HG03439 (cell line): ENCODE results near the gene EPHA6.
"Not testable (repeated sequence)": the region's sequence is repeated elsewhere in the genome, so short reads cannot be mapped to it uniquely, and the experiment has no call there.

Source experiments
- ATAC-seq: cut with Tn5 transposase; IDR thresholded peaks from one replicate; pipeline ENCODE4 v1.9.1; 2021; ENCODE audit warnings: mild to moderate bottlenecking, moderate library complexity; ENCODE audit not compliant: unreplicated experiment

EPHA6 gene

DNA sequence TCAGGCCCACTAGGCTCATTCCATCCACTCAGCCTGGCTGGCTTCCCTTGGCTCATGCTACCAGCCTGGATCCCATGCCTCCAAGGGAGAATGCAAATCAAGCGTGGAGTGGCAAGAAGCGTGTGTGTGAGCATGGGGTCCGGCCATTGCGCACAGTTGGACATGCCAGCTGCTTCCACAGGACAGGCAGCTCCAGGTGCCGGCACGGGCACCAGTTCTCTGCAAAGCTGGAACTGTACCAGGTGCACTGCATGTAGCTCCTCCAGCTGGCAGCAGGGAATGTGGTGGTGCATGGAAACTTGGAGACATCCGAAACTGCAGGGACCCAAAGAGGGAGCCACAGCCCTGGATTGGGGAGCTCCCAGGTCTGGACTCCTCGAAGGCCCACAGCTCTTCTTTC is 449.8 kb downstream of the EPHA6 start:
- no peak for ATAC-seq

DNA sequence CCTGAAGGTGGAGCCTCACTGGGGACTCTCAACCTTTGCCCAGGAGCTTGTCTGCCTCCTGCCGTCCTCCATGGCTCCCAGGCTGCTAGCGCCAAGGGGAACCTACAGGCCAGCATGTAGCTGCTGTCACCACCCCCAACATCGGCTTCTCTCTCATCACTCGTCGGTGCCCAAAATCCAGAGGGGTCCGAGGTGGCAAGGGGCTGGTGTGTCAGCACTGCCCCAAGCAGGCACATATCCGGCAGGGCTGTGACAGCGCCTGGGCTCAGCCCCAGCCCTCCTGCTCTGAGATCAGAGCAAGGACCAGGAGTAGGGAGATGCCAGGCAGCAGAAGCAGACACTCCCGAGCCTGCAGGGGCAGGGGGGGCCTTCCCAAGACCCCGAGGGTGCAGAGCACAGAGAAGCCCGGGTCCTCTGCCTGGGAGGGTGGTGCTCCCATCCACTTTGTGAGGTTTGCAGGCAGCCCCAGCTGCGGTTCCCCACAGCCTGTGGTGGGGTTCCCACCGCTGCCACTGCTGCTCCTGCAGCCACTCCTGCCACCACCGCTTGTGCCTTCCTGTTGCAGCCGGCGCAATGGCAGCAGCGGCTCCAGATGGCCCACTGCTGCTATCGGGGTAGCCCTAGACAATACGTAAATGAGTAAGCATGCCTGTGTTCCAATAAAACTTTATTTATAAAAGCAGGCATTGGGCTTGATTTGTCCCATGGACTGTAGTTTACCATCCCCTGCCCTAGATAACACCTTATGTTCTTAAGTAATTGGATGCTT is 451.0 kb downstream of the EPHA6 start:
- ATAC-seq, result no peak

DNA sequence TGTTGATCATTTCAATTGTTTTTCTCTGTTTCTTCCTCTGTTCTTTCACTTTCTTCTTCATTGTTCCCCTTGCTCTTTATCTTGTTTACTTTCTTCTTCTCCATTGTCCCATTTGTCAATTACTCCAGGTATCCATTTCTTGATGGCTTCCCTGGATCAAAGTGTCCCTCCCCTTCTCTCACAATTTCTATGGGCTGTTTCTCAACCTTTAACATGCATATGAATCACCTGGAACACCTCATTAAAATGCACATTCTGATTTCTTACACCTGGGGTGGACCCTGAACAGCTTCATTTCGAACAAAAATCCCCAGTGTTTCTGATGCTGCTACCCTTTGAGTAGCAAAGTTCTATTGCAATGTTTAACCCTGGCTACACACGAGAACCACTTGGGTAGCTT is 454.8 kb downstream of the EPHA6 start:
- no peak for ATAC-seq

DNA sequence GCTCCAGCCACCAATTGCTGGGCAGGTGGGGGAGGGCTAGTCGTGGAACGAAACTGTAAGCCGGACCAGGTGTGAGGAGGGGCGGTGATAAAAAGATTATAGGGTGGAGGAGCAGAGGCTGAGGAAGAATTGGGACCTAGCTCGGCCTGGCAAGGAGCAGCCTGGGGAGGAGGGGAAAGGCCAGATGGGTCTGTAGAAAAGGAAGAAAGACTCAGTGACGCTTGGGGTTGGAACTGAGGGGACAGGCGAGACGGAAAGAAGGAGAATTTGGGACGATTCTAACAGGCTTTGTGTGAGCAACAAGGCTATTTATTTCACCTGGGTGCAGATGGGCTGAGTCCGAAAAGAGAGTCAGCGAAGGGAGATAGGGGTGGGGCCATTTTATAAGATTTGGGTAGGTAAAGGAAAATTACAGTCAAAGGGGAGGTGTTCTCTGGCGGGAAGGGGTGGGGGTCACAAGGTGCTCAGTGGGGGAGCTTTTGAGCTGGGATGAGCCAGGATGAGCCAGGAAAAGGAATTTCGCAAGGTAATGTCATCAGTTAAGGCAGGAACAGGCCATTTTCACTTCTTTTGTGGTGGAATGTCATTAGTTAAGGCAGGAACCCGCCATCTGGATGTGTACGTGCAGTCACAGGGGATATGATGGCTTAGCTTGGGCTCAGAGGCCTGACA is 462.6 kb downstream of the EPHA6 start:
- not testable (repeated sequence) for ATAC-seq

DNA sequence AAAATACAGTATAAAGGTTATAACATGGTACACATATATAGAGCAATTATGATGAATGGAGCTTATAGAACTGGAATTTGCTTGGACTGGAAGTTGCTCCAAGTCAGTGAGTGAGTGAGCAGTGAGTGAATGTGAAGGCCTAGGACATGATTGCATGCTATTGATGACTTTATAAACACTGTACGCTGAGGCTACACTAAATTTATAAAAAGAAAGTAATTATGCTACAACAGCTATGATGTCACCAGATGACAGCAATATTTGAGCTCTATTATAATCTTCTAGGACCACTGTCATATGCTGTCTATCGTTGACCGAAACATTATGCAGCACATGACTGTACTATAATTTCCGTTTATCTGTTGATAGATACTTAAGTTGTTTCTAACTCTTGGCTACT is 463.3 kb downstream of the EPHA6 start:
- no peak for ATAC-seq

DNA sequence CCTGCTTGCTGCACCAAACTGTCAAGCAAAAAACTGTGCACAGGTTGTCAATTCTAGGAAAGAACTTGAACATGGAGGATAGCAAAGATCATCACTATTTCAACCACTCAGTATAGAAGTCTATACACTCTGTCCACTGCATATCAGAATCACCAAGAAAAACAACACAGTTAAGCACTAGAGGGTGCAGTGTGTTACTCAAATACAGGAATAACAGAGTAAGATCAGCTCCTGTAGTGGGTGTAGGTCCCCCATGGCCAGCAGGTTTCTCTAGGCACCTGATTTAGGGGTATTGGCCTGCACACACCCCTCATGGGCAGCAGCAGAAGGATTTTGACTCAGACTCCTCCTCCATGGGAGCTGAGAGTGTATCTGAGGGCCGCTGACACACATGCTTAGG is 464.1 kb downstream of the EPHA6 start:
- ATAC-seq, result no peak

DNA sequence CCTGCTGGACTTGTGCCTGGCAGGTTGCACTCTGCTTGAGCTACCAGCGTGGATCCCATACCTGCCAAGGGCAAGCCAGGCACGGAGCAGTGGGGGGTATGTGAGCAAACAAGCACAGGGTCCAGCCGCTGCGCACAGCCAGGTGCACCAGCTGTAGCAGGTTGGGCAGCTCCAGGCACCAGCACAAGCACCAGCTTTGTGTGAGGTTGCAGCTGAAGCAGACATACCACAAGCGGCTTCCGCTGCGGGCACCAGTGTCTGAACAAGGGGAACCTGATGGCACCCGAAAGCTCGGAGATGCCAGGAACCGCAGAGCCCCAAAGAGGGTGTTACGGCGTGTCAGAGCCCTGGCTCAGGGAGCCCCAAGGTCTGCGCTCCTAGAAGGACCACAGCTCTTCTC is 477.5 kb downstream of the EPHA6 start:
- no peak for ATAC-seq

DNA sequence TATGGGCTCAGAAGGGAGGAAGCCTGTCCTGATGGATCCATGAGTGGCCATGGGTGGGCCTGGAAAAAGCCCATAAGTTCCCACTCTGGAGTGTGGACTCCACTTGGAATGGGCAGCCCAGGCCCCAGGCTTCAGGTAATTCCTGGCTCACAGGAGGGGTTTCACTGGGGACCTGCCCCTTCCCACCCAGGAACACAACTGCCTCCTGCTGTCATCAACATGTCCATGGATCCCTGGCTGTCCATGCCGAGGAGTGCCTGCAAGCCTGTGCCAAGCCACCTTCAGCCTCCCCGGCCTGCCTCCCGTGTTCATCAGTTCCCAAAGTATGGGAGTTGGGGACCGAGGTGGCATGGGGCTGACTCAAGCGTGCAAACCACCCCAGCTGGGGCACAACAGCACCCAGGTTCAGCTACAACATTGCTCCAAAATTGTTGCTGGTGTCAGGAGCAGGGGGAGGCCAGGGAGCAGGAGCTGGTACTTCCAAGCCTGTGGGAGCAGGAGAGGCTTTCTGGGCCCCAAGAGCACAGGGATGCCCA is 479.3 kb downstream of the EPHA6 start:
- no peak for ATAC-seq

DNA sequence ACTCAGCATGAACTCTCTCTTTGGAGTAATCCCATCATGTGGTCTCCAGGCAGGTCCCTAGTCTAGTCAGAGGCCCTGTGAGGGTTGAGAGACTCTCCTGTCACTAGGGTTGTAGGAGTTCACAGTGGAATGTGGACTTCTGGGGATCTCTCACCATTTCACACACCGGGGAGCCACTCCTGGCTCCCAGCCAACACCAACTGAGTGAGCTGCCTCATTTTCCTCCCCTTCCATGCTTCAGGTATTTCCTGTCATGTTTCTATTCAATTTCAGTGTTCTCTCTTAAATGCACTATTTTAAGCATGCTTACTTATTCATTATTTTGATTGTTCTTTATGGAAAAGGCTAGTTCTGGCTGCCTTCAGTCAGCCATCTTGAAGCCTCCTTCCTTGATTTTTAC is 482.6 kb downstream of the EPHA6 start:
- no peak for ATAC-seq

DNA sequence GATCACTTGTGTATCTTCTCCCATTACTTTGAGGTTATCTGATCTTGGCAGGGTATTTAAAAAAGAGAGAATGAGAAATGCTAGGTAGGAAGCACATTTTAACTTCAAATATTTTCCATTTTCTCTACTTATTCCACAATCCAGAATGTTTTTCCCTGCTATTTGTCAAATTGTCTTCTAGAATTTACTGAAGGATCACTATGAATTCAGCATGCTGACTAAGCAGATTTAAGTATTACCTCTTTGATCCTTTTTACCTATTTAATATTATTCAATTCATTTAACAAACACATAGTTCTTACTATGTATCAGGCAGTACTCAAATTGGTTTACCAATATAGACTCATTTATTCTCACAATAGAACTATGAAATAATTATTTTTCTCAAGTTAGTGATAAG is 486.7 kb downstream of the EPHA6 start:
- no peak for ATAC-seq

DNA sequence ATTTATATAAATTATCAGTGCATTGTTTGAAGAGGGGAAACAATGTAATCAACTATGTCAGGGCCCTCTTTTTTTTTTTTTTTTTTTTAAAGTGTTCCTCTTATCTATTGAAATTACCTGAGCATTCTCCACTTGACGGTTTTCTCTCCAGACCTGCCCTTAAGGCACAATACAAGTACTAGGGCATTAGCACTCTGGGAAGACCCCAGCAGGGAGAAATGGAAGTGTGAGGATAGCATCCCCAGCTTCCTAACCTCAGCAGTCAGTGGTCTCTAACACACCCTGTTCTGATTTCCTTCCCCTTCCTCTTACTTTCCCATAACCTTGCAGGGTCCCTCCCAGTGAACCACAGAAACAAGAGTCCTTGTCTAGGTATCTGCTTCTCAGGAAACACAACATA is 491.8 kb downstream of the EPHA6 start:
- no peak for ATAC-seq

DNA sequence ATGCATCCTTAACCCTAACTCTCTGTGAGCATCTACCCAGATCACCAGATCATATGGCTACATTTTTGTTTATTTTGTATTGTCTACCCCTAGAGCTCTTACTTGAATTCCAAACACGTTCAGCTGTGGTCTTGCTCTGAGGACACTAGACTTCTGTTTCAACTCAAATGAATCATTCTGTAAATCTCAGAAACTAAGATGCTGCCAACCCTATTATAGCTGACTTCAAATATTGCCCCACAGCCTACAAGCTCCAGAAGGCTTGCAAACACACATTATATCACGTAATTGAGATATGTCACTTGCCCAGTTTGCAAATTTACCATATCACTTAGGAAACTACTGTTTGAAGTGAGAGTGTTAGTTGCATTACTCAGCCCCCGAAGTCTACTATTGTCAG is 524.0 kb downstream of the EPHA6 start:
- ATAC-seq, result no peak

DNA sequence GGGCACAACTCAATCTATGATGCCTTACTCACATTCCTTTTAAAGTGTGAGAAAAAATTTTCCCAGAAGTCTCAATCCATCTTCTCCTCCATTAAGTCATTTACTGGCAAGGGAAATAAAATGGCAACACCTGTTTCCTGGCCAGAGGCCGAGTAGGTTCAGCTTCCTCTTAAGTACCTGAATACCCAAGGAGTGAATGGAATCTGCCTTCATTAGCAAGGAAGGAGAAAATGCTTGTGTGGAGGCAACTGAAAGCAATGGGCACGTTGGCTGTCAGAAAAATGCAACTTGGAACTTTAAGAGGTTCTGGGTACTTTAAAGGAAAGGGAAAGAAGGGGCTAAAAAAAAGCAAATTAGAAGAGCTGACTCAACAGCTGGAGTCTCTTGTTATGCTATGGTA is 526.5 kb downstream of the EPHA6 start:
- no peak for ATAC-seq

DNA sequence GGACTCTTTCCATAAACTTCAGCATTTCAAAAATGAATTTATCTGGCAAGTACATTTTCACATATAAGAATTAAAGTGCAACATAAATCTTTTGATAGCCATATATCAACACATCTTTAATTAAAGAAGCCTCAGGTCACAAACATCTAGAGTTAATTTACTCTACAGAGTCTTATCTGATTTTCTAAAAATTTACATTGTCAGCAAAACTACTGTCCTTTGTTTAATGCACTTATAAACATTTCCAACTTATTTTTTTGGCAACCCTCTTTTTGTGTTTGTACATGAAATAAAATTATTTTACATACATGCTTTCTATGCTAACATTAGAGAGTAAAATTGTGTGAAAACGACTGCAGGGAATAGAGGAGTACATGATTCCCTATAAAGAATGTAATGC is 533.4 kb downstream of the EPHA6 start:
- ATAC-seq, result no peak

DNA sequence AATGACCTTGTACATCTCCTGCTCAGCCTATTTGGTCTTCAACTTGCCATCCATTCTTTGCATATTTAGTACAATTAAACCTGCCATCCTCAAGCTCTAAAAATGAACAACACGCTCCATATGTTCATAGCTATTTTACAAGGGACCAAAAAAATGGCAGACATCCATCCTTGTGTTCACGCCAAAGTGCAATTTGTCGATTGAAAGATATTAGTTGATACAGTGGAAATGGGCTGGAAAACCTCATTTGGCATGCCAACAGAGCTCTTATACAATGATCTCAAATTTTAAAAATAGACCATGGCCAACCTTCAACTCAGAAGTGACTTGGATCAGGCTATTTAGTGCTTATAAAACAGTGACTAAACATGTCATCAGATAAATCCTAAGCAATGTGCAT is 536.6 kb downstream of the EPHA6 start:
- ATAC-seq, result no peak

DNA sequence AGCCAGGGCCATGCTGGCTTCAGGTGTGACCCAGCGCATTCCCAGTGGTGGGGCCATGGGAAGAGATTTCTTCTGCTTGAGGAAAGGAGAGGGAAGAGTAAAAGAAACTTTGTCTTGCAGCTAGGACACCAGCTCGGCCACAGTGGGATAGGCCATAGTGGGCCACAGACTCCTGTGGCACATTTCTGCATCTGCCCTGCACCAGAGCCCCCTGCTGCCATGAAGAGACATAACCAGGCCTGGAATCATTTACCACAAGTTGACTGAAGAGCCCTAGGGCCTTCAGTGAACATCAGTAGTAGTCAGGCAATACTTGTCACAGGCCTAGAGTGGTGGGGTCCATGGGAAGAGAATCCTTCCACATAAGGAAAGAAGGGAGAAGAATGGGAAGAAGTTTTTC is 538.8 kb downstream of the EPHA6 start:
- no peak for ATAC-seq

DNA sequence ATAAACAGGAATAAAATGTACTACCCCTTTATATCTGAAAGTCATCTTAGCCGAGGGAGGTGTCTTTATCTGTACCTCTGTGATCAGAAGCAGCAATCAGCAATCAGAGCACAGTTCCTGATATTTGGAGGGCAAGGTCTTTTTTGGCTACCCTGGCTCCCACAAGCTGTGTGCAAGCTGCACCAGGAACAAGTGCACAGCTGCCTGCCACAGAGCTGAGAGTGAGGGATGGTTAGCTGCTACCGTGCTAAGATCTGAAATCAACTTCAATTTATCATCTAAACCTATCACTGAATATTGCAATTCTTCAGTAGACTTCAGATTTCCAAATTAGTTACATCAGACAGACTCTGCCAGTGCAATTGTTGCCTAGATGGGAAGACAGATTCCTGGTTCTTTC is 545.6 kb downstream of the EPHA6 start:
- ATAC-seq, result no peak

DNA sequence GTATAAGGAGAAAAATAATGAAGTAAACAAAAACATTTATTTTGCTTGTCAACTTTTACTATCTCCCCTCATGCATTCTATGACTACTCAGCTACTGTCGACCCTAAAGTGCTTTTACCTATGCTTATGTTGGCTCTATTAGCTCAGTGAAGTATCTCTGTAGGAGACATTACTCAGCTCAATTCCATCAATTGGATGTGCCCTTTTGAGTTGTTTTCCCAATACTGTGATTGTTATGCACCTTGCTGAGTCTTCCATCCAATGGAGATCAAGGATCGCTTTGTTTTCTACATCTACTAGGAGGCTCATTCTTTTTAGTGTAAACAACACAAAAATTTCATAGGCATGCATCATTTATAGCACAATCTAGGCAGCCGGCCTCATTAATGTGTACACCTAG is 546.4 kb downstream of the EPHA6 start:
- no peak for ATAC-seq

DNA sequence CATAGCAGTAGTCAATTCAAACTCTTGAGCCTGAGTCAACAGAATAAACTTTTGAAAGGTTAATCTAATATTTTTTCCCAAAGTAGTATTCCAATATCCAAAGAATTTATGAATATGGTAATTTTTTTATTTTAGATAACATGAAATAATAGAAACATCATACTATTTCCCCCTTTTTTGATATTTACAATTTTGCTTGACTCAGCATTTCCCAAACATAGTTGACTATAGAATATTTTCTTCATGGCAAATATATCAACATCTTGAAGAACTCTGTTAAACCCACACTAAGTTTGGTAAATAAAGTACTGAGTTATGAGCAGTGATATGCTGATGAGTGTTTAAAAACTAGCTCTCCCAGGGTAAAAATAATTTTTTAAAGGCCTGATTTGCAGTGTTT is 570.2 kb downstream of the EPHA6 start:
- no peak for ATAC-seq

DNA sequence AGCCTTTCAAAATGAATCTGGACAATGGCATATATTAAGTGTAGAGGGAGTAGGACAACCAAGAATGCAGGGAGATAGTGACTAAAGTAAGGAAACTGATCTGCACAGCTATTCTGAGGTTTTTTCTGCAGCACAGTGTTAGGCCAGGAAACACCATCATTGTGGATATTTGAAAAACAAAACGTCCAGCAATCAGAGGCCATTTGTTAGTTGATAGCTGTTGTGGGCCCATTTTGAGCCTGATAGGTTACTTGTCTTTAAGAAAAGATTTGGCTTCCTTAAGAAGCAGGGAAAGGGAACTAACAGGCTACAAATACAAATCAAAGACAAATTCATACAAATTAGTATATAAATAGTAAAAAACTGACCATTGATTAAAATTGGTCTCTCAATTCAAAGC is 574.4 kb downstream of the EPHA6 start:
- no peak for ATAC-seq

DNA sequence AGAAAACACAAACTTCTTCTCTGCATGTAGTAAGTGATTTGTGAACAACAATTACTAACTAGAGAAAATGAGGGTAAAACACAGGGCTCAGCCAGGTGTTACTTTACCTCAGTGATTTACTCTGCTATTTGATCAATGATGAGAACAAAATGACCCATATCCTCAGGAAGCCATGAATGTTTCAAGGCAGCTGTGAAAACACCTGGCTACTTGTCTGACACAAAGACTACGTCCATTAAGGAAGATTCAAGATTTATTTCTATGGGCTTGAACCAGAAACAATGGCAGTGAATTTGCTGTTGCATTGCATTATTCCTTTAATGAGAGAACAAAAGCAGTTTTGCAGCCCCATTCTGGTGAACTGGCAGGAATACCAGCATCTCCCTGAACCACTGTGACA is 575.5 kb downstream of the EPHA6 start:
- no peak for ATAC-seq

DNA sequence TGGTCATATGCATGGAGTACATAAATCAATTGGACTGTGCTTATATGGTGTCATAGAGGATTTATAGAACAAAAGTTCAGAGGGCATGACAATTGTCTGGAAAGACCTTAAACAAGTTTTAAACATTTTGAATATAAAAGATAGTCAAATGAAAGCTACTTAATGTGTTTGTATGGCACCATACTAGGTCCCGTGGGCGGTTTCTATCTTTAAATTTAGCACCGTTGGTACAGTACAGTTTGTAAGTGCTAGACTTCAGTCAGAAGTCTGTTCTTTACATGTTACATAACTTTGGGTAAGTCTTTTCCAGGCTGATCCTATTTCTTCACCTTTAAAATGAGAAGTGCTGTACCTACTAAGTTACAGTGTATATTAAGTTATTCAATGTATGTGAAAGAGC is 576.8 kb downstream of the EPHA6 start:
- ATAC-seq, result no peak

DNA sequence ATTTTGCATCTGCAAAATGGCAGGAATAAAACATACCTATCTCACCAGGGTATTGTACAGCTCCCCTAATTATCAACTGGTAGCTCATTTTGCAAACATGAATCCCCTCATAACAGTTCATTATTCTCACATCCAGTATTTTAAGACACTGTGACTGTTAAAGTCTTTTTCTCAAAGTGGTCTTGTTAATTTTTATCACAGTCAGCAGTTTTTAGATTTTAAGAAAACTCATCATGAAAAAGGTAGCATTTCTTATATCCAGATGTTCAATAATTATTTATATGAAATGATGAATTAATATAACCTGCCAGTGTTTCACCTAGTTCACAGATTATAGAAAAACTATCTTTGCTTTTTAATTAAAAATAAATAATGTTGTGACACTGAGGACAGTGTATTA is 595.2 kb downstream of the EPHA6 start:
- ATAC-seq, result no peak
